Peyer's patch (tissue), 4 donors: Measurements from ENCODE around the gene ANXA6.

Experiments
- POLR2A ChIP-seq, 2 donors: fragments of 450-650 bp; IDR thresholded peaks; one replicate each; pipeline ENCODE4 v1.5.1; 2017; ENCODE audit warnings: antibody characterized with exemption in 2 of 2, mild to moderate bottlenecking in 2 of 2, moderate library complexity in 2 of 2
- TF ChIP-seq, protein P1 (sequence below), 6 experiments: fragments of 450-650 bp in 4 of 6; fragments of 200-600 bp in 2 of 6; sonication (generic) in 1 of 6; IDR thresholded peaks; one replicate each; pipeline ENCODE4 v1.5.1; 2017 to 2019; ENCODE audit warnings: antibody characterized with exemption in 6 of 6, mild to moderate bottlenecking in 3 of 6, moderate library complexity in 1 of 6

GRCh38 chr5:151084363-151084762 is 73.2 kb downstream of the ANXA6 start:
- TF ChIP-seq, protein P1, sequence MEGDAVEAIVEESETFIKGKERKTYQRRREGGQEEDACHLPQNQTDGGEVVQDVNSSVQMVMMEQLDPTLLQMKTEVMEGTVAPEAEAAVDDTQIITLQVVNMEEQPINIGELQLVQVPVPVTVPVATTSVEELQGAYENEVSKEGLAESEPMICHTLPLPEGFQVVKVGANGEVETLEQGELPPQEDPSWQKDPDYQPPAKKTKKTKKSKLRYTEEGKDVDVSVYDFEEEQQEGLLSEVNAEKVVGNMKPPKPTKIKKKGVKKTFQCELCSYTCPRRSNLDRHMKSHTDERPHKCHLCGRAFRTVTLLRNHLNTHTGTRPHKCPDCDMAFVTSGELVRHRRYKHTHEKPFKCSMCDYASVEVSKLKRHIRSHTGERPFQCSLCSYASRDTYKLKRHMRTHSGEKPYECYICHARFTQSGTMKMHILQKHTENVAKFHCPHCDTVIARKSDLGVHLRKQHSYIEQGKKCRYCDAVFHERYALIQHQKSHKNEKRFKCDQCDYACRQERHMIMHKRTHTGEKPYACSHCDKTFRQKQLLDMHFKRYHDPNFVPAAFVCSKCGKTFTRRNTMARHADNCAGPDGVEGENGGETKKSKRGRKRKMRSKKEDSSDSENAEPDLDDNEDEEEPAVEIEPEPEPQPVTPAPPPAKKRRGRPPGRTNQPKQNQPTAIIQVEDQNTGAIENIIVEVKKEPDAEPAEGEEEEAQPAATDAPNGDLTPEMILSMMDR (IDR thresholded peaks at IDR 0.05): no peak
- no peak for TF ChIP-seq POLR2A (IDR thresholded peaks at IDR 0.05)
